GM23338 (cell line): Measurements from ENCODE around the gene KRTAP1-4. TPM values are rescaled to one million over a fixed set of nuclear protein-coding genes. Genes with fewer than 3 reads are reported as not detected.

Experiments
- ATAC-seq: fragments of 200-7000 bp; cut with Tn5 transposase; 3 replicates; pipeline ENCODE4 v1.9.1; 2020
- DNase-seq: peaks from one replicate; pipeline ENCODE4 v3.0.0-alpha.2; 2015; ENCODE audit warnings: low spot score
- H2AFZ ChIP-seq: fragments of 200-600 bp; sonication (generic); 2 replicates; pipeline ENCODE4 v1.8.0; 2016; ENCODE audit warnings: antibody characterized with exemption, mild to moderate bottlenecking, moderate library complexity
- H3F3A ChIP-seq: fragments of 200-600 bp; sonication (generic); replicated peaks from 2 replicates; pipeline ENCODE4 v1.8.0; 2017; ENCODE audit warnings: antibody characterized with exemption, mixed run types, low read depth
- H3K27ac ChIP-seq: fragments of 200-600 bp; sonication (generic); 2 replicates; pipeline ENCODE4 v1.6.1; 2016; ENCODE audit warnings: low read depth
- H3K27me3 ChIP-seq: fragments of 200-600 bp; sonication (generic); 2 replicates; pipeline ENCODE4 v1.8.0; 2016; ENCODE audit warnings: mild to moderate bottlenecking, mixed run types, moderate library complexity; ENCODE audit not compliant: insufficient read depth
- H3K36me3 ChIP-seq: fragments of 200-600 bp; sonication (generic); 2 replicates; pipeline ENCODE4 v1.8.0; 2016; ENCODE audit warnings: mild to moderate bottlenecking; ENCODE audit not compliant: insufficient read depth
- H3K4me1 ChIP-seq: fragments of 200-600 bp; sonication (generic); 2 replicates; pipeline ENCODE4 v1.8.0; 2016; ENCODE audit warnings: mild to moderate bottlenecking, moderate library complexity; ENCODE audit not compliant: insufficient read depth
- H3K4me2 ChIP-seq: fragments of 200-600 bp; sonication (generic); 2 replicates; pipeline ENCODE4 v1.7.1; 2017; ENCODE audit warnings: mixed run types
- H3K4me3 ChIP-seq: fragments of 200-600 bp; sonication (generic); 2 replicates; pipeline ENCODE4 v1.6.1; 2016; ENCODE audit warnings: mixed run types
- H3K79me2 ChIP-seq: fragments of 200-600 bp; sonication (generic); replicated peaks from 2 replicates; pipeline ENCODE4 v1.8.0; 2017; ENCODE audit warnings: mild to moderate bottlenecking; ENCODE audit not compliant: insufficient read depth
- H3K9me2 ChIP-seq: fragments of 200-600 bp; sonication (generic); 2 replicates; pipeline ENCODE4 v1.8.0; 2017; ENCODE audit not compliant: insufficient read depth
- H4K20me1 ChIP-seq: fragments of 200-600 bp; sonication (generic); replicated peaks from 2 replicates; pipeline ENCODE4 v1.8.0; 2017; ENCODE audit warnings: mild to moderate bottlenecking; ENCODE audit not compliant: insufficient read depth
- H3K27ac Mint-ChIP-seq: 2 replicates; pipeline ENCODE4 v1.8.0; 2020; ENCODE audit warnings: inconsistent platforms, mild to moderate bottlenecking, moderate library complexity, mixed read lengths
- H3K27me3 Mint-ChIP-seq: 3 replicates; pipeline ENCODE4 v1.8.0; 2022; ENCODE audit warnings: low read depth, mild to moderate bottlenecking, moderate library complexity, mixed read lengths, inconsistent platforms; ENCODE audit not compliant: insufficient read depth, poor library complexity
- H3K36me3 Mint-ChIP-seq: 3 replicates; pipeline ENCODE4 v1.8.0; 2021; ENCODE audit warnings: low read depth, mild to moderate bottlenecking, inconsistent platforms, moderate library complexity, mixed read lengths
- H3K4me1 Mint-ChIP-seq: 3 replicates; pipeline ENCODE4 v1.8.0; 2020; ENCODE audit warnings: mild to moderate bottlenecking, inconsistent platforms, mixed read lengths
- H3K4me3 Mint-ChIP-seq: 3 replicates; pipeline ENCODE4 v1.8.0; 2021; ENCODE audit warnings: moderate library complexity, mild to moderate bottlenecking, inconsistent platforms, mixed read lengths
- H3K9me3 Mint-ChIP-seq: 3 replicates; pipeline ENCODE4 v1.8.0; 2020; ENCODE audit warnings: moderate library complexity, mild to moderate bottlenecking, inconsistent platforms, mixed read lengths
- CREB1 ChIP-seq: fragments of 250-450 bp; sonication (Bioruptor Pico); IDR thresholded peaks from 2 replicates; pipeline ENCODE4 v1.5.0; 2020; ENCODE audit warnings: low read depth, mild to moderate bottlenecking, moderate library complexity
- EZH2 ChIP-seq: fragments of 200-600 bp; sonication (generic); IDR thresholded peaks from one replicate; pipeline ENCODE4 v1.8.0; 2017; ENCODE audit warnings: antibody characterized with exemption, mild to moderate bottlenecking, low read depth; ENCODE audit not compliant: unreplicated experiment
- EZH2phosphoT487 ChIP-seq: fragments of 200-600 bp; sonication (generic); IDR thresholded peaks from one replicate; pipeline ENCODE4 v1.8.1; 2018; ENCODE audit warnings: antibody characterized with exemption; ENCODE audit not compliant: unreplicated experiment
- JUNB ChIP-seq: IDR thresholded peaks from one replicate; pipeline ENCODE4 v1.6.1; 2016; ENCODE audit warnings: antibody characterized with exemption; ENCODE audit not compliant: unreplicated experiment
- NANOG ChIP-seq: IDR thresholded peaks from 2 replicates; pipeline ENCODE4 v1.6.1; 2016; ENCODE audit warnings: antibody characterized with exemption, borderline replicate concordance
- POLR2AphosphoS5 ChIP-seq: IDR thresholded peaks from 2 replicates; pipeline ENCODE4 v1.6.1; 2016; ENCODE audit warnings: antibody characterized with exemption, low read depth
- STAT1 ChIP-seq: IDR thresholded peaks from one replicate; pipeline ENCODE4 v1.6.1; 2016; ENCODE audit warnings: antibody characterized with exemption; ENCODE audit not compliant: unreplicated experiment
- ZNF114 ChIP-seq: fragments of 250-450 bp; sonication (Bioruptor Pico); IDR thresholded peaks from 2 replicates; pipeline ENCODE4 v1.5.0; 2020; ENCODE audit warnings: mild to moderate bottlenecking, moderate library complexity
- ZNF331 ChIP-seq: fragments of 250-450 bp; sonication (Bioruptor Pico); IDR thresholded peaks from 2 replicates; pipeline ENCODE4 v1.5.0; 2020; ENCODE audit warnings: low read depth, mild to moderate bottlenecking, moderate library complexity
- polyA plus RNA-seq: library from polyadenylated mRNA; unstranded; fragments of >200 nt; fragmentation: Nextera tagmentation; extraction: Ambion mirVana; gene quantifications from 2 replicates; pipeline ENCODE4 v1.2.1, GENCODE V29; 2016
- total RNA-seq: library from RNA; depleted of rRNA; stranded (reverse); fragments of >200 nt; shearing (Covaris generic); gene quantifications from 2 replicates; pipeline ENCODE4 v1.2.3, GENCODE V29; 2014
- TF ChIP-seq, protein P1 (sequence below): IDR thresholded peaks from one replicate; pipeline ENCODE4 v1.6.1; 2018; ENCODE audit warnings: antibody characterized with exemption; ENCODE audit not compliant: unreplicated experiment
- TF ChIP-seq, protein P2 (sequence below), 2 experiments: fragments of 200-600 bp in 1 of 2; sonication (generic) in 1 of 2; conservative IDR thresholded peaks; 2 replicates each; pipeline versions ENCODE4 v1.5.1 to v1.6.1; 2016 to 2017; ENCODE audit warnings: antibody characterized with exemption in 2 of 2, low read depth in 2 of 2, mild to moderate bottlenecking in 2 of 2, moderate library complexity in 1 of 2
- TF ChIP-seq, protein P3 (sequence below): IDR thresholded peaks from 2 replicates; pipeline ENCODE4 v1.6.1; 2016; ENCODE audit warnings: antibody characterized with exemption

KRTAP1-4 gene
- total and polyA plus RNA-seq, 2 experiments from 2014 or later: not detected

DNA sequence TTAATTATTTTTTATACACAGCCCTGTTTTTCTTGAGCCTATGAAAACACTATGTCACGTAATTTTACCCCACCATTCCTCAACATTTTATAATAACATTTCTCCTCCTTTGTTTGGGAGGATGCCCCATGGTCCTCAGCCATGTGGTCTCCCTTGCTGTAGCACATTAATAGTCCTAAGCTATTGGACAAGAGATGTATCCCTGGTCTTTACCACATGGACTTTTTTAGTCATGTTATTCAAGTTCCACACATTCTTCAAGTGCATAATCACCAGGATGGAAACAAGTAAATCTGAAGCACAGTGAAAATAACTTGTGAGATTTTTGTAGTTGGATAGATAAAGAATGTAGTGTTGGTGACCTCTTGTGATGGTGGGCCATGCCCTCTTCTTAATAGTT is 32.0 kb upstream of the KRTAP1-4 start (continued):
- TF ChIP-seq, protein P1, sequence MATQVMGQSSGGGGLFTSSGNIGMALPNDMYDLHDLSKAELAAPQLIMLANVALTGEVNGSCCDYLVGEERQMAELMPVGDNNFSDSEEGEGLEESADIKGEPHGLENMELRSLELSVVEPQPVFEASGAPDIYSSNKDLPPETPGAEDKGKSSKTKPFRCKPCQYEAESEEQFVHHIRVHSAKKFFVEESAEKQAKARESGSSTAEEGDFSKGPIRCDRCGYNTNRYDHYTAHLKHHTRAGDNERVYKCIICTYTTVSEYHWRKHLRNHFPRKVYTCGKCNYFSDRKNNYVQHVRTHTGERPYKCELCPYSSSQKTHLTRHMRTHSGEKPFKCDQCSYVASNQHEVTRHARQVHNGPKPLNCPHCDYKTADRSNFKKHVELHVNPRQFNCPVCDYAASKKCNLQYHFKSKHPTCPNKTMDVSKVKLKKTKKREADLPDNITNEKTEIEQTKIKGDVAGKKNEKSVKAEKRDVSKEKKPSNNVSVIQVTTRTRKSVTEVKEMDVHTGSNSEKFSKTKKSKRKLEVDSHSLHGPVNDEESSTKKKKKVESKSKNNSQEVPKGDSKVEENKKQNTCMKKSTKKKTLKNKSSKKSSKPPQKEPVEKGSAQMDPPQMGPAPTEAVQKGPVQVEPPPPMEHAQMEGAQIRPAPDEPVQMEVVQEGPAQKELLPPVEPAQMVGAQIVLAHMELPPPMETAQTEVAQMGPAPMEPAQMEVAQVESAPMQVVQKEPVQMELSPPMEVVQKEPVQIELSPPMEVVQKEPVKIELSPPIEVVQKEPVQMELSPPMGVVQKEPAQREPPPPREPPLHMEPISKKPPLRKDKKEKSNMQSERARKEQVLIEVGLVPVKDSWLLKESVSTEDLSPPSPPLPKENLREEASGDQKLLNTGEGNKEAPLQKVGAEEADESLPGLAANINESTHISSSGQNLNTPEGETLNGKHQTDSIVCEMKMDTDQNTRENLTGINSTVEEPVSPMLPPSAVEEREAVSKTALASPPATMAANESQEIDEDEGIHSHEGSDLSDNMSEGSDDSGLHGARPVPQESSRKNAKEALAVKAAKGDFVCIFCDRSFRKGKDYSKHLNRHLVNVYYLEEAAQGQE: no peak
- TF ChIP-seq, protein P2, sequence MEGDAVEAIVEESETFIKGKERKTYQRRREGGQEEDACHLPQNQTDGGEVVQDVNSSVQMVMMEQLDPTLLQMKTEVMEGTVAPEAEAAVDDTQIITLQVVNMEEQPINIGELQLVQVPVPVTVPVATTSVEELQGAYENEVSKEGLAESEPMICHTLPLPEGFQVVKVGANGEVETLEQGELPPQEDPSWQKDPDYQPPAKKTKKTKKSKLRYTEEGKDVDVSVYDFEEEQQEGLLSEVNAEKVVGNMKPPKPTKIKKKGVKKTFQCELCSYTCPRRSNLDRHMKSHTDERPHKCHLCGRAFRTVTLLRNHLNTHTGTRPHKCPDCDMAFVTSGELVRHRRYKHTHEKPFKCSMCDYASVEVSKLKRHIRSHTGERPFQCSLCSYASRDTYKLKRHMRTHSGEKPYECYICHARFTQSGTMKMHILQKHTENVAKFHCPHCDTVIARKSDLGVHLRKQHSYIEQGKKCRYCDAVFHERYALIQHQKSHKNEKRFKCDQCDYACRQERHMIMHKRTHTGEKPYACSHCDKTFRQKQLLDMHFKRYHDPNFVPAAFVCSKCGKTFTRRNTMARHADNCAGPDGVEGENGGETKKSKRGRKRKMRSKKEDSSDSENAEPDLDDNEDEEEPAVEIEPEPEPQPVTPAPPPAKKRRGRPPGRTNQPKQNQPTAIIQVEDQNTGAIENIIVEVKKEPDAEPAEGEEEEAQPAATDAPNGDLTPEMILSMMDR (conservative IDR thresholded peaks at IDR 0.05; ENCODE audit: low read depth in 2 of 2): no peak

DNA sequence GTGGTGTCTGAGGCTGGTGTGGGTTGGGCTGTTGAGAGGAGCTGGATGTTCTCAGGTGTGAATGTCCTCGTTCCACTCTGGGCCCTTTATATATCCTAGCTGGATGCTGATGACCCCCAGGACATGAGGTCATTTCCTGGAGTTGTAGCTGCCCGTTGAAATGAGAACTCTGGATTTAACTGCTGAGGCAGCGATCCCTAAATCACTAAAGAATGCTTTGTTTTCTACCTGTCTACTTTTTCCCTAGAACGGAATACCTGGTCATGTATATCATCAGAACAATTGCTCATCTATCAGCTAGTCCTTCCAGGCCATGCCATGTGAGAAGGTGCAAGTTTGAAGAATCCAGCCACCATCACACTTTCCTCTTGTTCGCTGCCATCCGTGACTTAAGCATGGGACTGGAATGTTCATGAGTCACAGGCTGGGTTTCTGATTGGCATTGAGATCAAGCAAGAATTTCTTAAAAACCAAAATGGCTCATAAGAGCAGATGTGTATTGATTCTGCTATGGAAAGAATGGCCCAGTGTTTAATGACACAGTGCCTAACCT is 30.1 kb upstream of the KRTAP1-4 start, which contains the start of gene KRTAP2-3:
TSS of gene KRTAP2-3 (minus strand) at position 63 of the 553 bp plus-strand sequence. CDS start 64 bp downstream, outside the sequence.
- Histone ChIP-seq H3K4me2 (no peak within 1 kb of the TSS), H3K4me3 (no peak within 1 kb of the TSS), H2AFZ (0 out of 2 replicates have a peak within 1 kb of the TSS, but pooled peaks have one; percentile 69), H3K27ac (no peak within 1 kb of the TSS), H3K36me3 (no peaks in the 10 kb centered on the region), H3K79me2 (no peaks in the 10 kb centered on the region), H3K9me2 (no peaks in the 10 kb centered on the region), H3K27me3 (no peaks in the 10 kb centered on the region), H3K4me1 (0 out of 2 replicates have a peak, but pooled peaks cover 6% of the 10 kb centered on the region), H4K20me1 (no peaks in the 10 kb centered on the region), H3F3A (no peaks in the 10 kb centered on the region)
- Mint-ChIP-seq H3K27me3 (no peaks in the 10 kb centered on the region), H3K4me3 (no peak within 1 kb of the TSS), H3K36me3 (no peaks in the 10 kb centered on the region), H3K27ac (no peak within 1 kb of the TSS; the same call in 1 of the 2 replicates), H3K4me1 (peaks cover 4% of the 10 kb centered on the region), H3K9me3 (peaks cover 3% of the 10 kb centered on the region; the same call in 1 of the 3 replicates)
- DNase-seq: no peak
- ATAC-seq: no peak; the same call in 1 of the 3 replicates
- TF ChIP-seq STAT1: no peak
- TF ChIP-seq, protein P3, sequence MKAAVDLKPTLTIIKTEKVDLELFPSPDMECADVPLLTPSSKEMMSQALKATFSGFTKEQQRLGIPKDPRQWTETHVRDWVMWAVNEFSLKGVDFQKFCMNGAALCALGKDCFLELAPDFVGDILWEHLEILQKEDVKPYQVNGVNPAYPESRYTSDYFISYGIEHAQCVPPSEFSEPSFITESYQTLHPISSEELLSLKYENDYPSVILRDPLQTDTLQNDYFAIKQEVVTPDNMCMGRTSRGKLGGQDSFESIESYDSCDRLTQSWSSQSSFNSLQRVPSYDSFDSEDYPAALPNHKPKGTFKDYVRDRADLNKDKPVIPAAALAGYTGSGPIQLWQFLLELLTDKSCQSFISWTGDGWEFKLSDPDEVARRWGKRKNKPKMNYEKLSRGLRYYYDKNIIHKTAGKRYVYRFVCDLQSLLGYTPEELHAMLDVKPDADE: no peak
- no peak for TF ChIP-seq JUNB
- TF ChIP-seq EZH2: no peak
- no peak for TF ChIP-seq POLR2AphosphoS5
- TF ChIP-seq EZH2phosphoT487: no peak
- TF ChIP-seq ZNF331 (CRISPR knock-in tag): no peak
- no peak for TF ChIP-seq NANOG
- TF ChIP-seq, protein P2 (conservative IDR thresholded peaks at IDR 0.05; ENCODE audit: low read depth in 2 of 2): no peak
- TF ChIP-seq ZNF114 (CRISPR knock-in tag): no peak
- TF ChIP-seq CREB1 (CRISPR knock-in tag): no peak
- TF ChIP-seq, protein P1: no peak
